ENCODE measurements around the gene CCDC90B. TPM values are rescaled to one million over a fixed set of nuclear protein-coding genes. Genes with fewer than 3 reads are reported as not detected.

Gene CCDC90B
- total and polyA plus RNA-seq, 2 of the 13 experiments (the other 11 are each of a cell fraction or from before 2014, with no cell fraction given): 17.1 to 46.1 TPM

GRCh38 chr11:83252941-83253340 is 33.2 kb downstream of the CCDC90B start (continued):
- TF ChIP-seq RNF219 (CRISPR knock-in tag; IDR thresholded peaks at IDR 0.05) (no peak), ZNF503 (CRISPR knock-in tag; IDR thresholded peaks at IDR 0.05) (peak; percentile 41; the same call in 1 of the 2 replicates), ZNF317 (CRISPR knock-in tag; IDR thresholded peaks at IDR 0.05) (peak; percentile 93), MIXL1 (CRISPR knock-in tag; IDR thresholded peaks at IDR 0.05) (peak; percentile 88; the same call in 1 of the 2 replicates), KAT8 (CRISPR knock-in tag; IDR thresholded peaks at IDR 0.05) (no peak), ZNF777 (CRISPR knock-in tag; IDR thresholded peaks at IDR 0.05) (no peak), SALL1 (CRISPR knock-in tag; IDR thresholded peaks at IDR 0.05) (peak; percentile 72; the same call in 1 of the 2 replicates), ZNF780A (CRISPR knock-in tag; IDR thresholded peaks at IDR 0.05) (no peak), HOXD1 (CRISPR knock-in tag; IDR thresholded peaks at IDR 0.05) (peak; percentile 51; the same call in 1 of the 2 replicates), SP140L (CRISPR knock-in tag; IDR thresholded peaks at IDR 0.05; ENCODE audit: borderline replicate concordance) (no peak), MTF2 (CRISPR knock-in tag; IDR thresholded peaks at IDR 0.05; ENCODE audit: borderline replicate concordance) (no peak), GPBP1L1 (CRISPR knock-in tag; IDR thresholded peaks at IDR 0.05) (no peak), NR2F6 (IDR thresholded peaks at IDR 0.05) (peak; percentile 95), NR2F6 (CRISPR knock-in tag; IDR thresholded peaks at IDR 0.05) (peak; percentile 89), UBTF (CRISPR knock-in tag; IDR thresholded peaks at IDR 0.05) (no peak), ZNF646 (CRISPR knock-in tag; IDR thresholded peaks at IDR 0.05) (no peak), DNMT1 (CRISPR knock-in tag; IDR thresholded peaks at IDR 0.05) (no peak)

Data from HepG2 (cell line).